AG08396 (cell line): ENCODE results near the gene B3GNT9.

ENCODE experiments used
- DNase-seq: peaks from one replicate; pipeline ENCODE4 v3.0.0; 2012; ENCODE audit warnings: low spot score, mixed read lengths

B3GNT9 gene

GRCh38 chr16:67150833-67151396 is at the start of gene B3GNT9:
TSS of gene B3GNT9 (minus strand) at chr16:67150998. CDS start at chr16:67150485, 513 bp downstream.
- DNase-seq = peak; percentile 94

DNA sequence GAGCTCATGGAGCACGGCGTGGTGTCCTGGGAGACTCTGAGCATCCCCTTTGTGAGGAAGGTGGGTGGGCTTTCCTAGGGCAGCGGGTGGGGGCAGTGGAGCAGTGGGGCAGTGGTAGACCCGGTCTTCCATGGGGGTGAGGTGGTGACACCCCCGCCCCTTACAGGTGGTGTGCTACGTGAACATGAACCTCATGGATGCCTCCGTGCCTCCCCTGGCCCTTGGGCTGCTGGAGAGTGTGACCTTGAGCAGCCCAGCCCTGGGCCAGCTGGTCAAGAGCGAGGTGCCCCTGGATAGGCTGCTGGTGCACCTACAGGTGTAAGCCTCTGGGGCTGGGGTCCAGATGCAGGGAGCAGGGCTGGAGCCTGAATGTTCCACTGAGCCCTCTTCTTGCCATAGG is 49.7 kb upstream of the B3GNT9 start:
- DNase-seq = no peak

- DNase-seq = no peak
Measured at GRCh38 chr16:67199808-67200198, 49.0 kb upstream of the B3GNT9 start.

- no peak for DNase-seq
Measured at GRCh38 chr16:67199011-67199807, 48.4 kb upstream of the B3GNT9 start, which contains the start of gene ELMO3. TSS of gene ELMO3 (plus strand) at chr16:67199131. CDS start at chr16:67199327, 196 bp downstream.

- peak; percentile 86 for DNase-seq
Measured at GRCh38 chr16:67198238-67198734, 47.5 kb upstream of the B3GNT9 start.

DNA sequence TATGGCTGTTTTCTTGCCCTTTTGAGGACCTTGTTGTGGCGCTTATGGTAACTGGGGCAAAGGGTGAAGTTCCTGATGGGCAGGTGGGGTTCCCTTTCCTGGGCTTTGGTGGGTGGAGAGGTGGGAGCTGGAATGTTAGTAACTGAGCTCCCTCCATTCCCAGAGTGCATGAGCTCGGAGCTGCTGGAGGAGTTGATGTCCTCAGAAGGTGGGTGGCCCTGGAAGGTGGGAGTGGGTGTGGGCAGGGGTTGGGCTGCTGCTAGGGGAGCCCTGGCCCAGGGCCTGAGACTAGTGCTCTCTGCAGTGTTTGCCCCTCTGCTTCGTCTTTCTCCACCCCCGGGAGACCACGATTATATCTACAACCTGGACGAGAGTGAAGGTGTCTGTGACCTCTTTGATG is 46.9 kb upstream of the B3GNT9 start:
- DNase-seq = no peak

DNA sequence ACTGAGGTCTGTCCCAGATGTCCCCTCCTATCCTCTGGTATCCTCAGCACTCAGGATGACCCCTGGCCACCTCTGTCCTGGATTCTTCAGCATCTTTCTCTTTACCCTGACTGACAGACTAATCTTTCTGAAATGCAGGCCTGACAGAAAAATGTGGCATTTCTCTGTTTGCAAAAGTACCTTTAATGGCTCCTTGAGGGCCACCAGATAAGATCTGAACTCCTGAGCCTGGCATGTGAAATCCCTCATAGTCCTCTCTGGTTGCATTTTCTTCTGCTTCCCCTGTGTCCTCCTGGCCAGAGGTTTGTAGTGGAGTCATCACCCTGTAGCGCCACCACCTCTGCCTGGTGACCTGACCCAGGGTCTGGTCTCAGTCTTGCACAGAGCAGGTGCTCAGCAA is 46.1 kb upstream of the B3GNT9 start:
- DNase-seq = no peak

- no peak for DNase-seq
Measured at GRCh38 chr16:67195676-67196075, 44.9 kb upstream of the B3GNT9 start.

- DNase-seq = no peak
Measured at GRCh38 chr16:67194260-67194659, 43.5 kb upstream of the B3GNT9 start.

GRCh38 chr16:67193536-67193935 is 42.7 kb upstream of the B3GNT9 start:
- DNase-seq = no peak

DNA sequence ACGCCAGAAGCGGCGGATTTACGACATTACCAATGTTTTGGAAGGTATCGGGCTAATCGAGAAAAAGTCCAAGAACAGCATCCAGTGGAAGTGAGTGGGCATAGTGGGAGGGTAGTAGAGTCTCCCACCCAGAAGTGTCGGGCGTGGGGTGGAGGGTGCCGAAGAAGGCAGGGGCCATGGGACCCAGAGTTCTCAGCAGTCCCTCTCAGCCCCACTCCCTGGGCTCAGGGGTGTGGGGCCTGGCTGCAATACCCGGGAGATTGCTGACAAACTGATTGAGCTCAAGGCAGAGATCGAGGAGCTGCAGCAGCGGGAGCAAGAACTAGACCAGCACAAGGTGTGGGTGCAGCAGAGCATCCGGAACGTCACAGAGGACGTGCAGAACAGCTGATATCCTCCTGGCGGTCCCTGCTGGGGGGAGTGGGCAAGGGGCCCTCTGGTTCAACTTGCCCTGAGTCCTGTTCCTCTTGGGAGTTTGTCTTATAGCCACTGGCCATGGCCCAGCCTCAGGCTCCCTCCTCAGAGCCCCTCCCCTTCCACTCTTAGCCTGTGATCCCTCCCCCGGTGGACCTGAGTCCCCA is 42.1 kb upstream of the B3GNT9 start:
- no peak for DNase-seq

- DNase-seq = peak; percentile 96
Measured at GRCh38 chr16:67191995-67192681, 41.3 kb upstream of the B3GNT9 start, which contains the start of gene E2F4. TSS of gene E2F4 (plus strand) at chr16:67192155. CDS start at chr16:67192228, 73 bp downstream.

DNA sequence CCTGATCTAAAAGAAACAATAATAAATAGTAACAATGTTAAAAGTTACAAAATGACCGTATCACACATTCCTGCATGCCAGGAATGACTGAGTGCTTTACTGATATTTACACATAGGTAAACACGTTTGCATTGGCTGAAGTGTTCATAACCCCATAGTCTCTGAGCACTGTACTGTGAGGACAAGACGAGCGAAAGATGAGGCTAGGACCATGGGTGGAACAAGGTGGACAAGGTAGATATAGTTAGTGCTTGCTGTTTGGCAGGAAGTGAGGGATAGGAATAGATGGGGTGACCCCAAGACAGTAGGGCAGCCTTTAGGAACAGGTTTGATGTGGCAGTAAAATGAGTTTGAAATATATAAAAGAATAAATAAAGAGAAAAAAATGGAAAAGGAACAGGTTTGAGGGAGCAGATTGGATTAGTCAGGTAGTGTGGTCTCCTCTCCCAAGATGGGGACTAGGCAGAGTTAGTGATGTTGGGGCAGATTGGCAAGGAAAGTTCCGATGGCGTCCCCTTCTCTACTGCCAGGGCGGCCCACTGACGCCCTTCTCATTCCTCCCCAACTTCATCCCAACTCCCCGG is 40.7 kb upstream of the B3GNT9 start:
- no peak for DNase-seq

GRCh38 chr16:67190448-67191399 is 39.9 kb upstream of the B3GNT9 start:
- no peak for DNase-seq

GRCh38 chr16:67190041-67190440 is 39.2 kb upstream of the B3GNT9 start, which contains the start of gene EXOC3L1:
TSS of gene EXOC3L1 (minus strand) at chr16:67190136. CDS start at chr16:67189676, 460 bp downstream.
- no peak for DNase-seq

DNA sequence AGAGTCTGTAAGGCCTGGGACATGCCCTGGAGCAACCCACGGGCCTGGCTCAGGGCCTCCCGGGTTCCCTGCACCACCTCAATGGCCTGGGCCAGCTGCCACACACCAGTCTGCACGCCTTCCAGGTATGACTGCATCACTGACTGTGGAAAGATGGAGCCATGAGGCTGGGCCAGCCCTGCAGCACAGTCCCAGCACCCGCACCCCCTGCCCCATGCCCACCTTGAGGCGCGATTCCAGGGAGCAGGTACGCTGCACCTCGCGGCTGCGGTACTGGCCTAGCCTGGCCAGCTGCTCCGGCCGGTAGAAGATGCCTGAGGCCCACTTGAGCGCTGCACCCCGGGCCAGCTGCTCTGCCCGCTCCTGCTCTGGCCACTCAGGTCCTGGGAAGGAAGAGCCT is 38.0 kb upstream of the B3GNT9 start:
- DNase-seq = no peak

DNA sequence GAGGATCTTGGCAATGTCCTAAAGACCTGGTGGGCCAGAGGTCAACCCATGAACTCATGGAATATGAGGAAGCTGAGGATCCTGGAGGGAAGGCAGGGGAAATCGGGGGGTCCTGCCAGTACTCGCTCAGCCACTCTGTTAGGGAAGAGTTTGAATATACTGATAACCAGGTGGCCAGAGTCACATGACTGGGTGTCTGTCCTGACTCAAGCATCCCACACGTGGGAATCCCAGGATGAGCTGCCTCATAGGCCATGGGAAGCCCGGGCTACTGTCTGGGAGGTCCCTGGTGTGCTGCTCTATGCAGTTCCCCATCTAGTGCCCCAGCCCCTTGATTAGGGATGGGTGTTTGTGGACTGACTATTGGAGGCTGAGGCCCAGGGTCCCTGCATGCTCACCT is 37.5 kb upstream of the B3GNT9 start:
- DNase-seq = no peak

DNA sequence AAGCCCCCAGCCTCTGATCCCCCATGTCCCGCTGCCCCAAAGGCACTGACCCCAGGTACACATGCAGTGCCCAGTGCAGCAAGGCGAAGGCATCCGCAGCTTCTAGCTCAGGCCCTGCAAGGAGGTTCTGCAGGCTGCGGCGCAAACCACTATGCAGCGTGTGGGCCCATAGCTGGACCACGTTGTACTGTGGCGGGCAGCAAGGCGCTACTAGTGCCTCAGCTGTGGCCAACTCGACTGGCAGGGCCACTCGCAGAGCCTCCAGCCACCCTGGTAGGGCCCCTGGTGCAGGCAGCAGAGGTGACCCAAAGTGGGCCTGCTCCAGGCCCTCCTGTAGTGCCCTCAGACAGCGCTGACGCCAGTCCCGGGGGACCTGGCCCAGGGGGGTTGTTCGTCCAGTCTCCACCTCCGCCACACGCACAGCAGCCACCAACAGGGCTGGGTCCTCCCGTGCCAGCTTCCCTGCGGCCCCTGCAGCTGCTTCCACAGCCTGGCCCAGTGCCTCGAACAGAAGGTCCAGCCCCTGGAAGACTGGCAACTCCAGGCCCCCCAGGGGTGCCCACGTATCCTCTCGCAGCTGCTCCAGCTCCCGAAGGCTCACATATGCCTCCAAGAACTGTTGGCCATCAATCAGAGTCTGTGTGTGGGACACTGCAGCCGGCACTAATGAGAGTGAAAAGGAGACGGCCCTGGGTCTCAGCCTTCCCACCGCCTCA is 36.5 kb upstream of the B3GNT9 start:
- no peak for DNase-seq

DNA sequence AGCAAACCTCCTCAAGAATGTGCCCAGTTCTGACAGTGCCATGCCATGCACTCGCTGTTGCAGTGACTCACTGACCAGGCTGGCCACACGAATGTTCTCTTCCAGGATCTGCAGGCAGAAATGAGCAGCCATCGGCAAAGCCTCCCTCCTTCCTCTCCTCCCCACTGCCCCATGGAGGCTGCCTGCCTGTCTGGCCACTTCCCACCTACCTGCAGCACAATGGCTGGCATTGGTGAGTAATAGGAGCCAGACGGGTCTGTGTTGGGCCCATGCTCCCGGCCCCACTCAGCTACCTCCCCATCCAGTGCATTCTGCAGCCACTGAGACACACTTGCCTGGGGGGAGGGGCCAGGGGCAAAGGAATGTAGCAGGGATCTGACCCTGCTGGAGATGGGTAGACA is 35.8 kb upstream of the B3GNT9 start:
- DNase-seq = peak; percentile 61

- DNase-seq = no peak
Measured at GRCh38 chr16:67185651-67186134, 34.9 kb upstream of the B3GNT9 start.
